ENCODE data around the gene A2M. TPM values are rescaled to one million over a fixed set of nuclear protein-coding genes. Genes with fewer than 3 reads are reported as not detected.

A2M gene
- total RNA-seq, 4 donors from 2014 or later, result 14.7 to 467 (median 92.4) TPM

GRCh38 chr12:9064201-9064814 is 51.4 kb downstream of the A2M start:
- intact Hi-C loops (cut with DNase I), result no loop called here

GRCh38 chr12:9052610-9053009 is 63.1 kb downstream of the A2M start:
- Histone ChIP-seq H3K27me3 (peaks cover 0 to 5% (median 0%) of the 10 kb centered on the region in 4 donors), H3K9me3 (no peaks in the 10 kb centered on the region), H3K4me1 (no peaks in the 10 kb centered on the region), H3K4me3 (no peak overlapping the region), H3K36me3 (no peaks in the 10 kb centered on the region), H3K27ac (no peak overlapping the region)
- TF ChIP-seq POLR2A (IDR thresholded peaks at IDR 0.05), result no peak
- no peak for TF ChIP-seq CTCF (IDR thresholded peaks at IDR 0.05)
- intact Hi-C loops (cut with DNase I), result no loop called here
- WGBS, 2 donors, result 58 to 67% methylated on average over 1 of the region's 1 CpG
- DNase-seq, result no peak

More at GRCh38 chr12:9064201-9064814, 51.4 kb downstream of the A2M start:
- 4% methylated on average over 13 of the region's 51 CpGs; no CpG with 5 or more reads in 1 of the 2 donors for WGBS, 2 donors
- no peaks in the 10 kb centered on the region for H3K9me3 ChIP-seq
- H3K4me1 ChIP-seq, result peaks cover 9 to 33% (median 23%) of the 10 kb centered on the region in 3 donors
- peak overlapping the region; percentile 95 to 99 (median 98) for H3K27ac ChIP-seq
- no peak for DNase-seq
- peak in 2 of 4 donors; percentile 44 to 50 for TF ChIP-seq POLR2A (IDR thresholded peaks at IDR 0.05)
- peak; percentile 17 to 54 (median 36) for TF ChIP-seq CTCF (IDR thresholded peaks at IDR 0.05)
- peaks cover 0 to 27% (median 0%) of the 10 kb centered on the region in 3 donors for H3K36me3 ChIP-seq
- peak overlapping the region; percentile 71 to 95 (median 80) for H3K4me3 ChIP-seq
- H3K27me3 ChIP-seq, result peaks cover 0 to 4% (median 0%) of the 10 kb centered on the region in 4 donors

- no peaks in the 10 kb centered on the region for H3K4me1 ChIP-seq
- no peaks in the 10 kb centered on the region for H3K36me3 ChIP-seq
- no peak overlapping the region for H3K27ac ChIP-seq
- 47 to 63% methylated on average over 1 to 2 of the region's 6 CpGs for WGBS, 2 donors
- intact Hi-C loops (cut with DNase I), result no loop called here
- TF ChIP-seq CTCF (IDR thresholded peaks at IDR 0.05) (no peak), POLR2A (IDR thresholded peaks at IDR 0.05) (no peak)
- no peak for DNase-seq
- H3K4me3 ChIP-seq, result no peak overlapping the region
- H3K9me3 ChIP-seq, result no peaks in the 10 kb centered on the region
- H3K27me3 ChIP-seq, result peaks cover 0 to 5% (median 0%) of the 10 kb centered on the region in 4 donors
These were observed 64.6 kb downstream of the A2M start for GRCh38 chr12:9051158-9051550.

- 78 to 88% methylated on average over 4 to 5 of the region's 15 CpGs for WGBS, 2 donors
- TF ChIP-seq CTCF (IDR thresholded peaks at IDR 0.05) (no peak), POLR2A (IDR thresholded peaks at IDR 0.05) (no peak)
- no peaks in the 10 kb centered on the region for H3K4me1 ChIP-seq
- intact Hi-C loops (cut with DNase I), result no loop called here
- H3K27me3 ChIP-seq, result peaks cover 0 to 5% (median 0%) of the 10 kb centered on the region in 4 donors
- no peaks in the 10 kb centered on the region for H3K36me3 ChIP-seq
- H3K9me3 ChIP-seq, result no peaks in the 10 kb centered on the region
- no peak overlapping the region for H3K27ac ChIP-seq
- no peak for DNase-seq
- no peak overlapping the region for H3K4me3 ChIP-seq
These were observed 65.1 kb downstream of the A2M start for GRCh38 chr12:9050521-9051157.

- Histone ChIP-seq H3K4me1 (no peaks in the 10 kb centered on the region), H3K27me3 (peaks cover 0 to 5% (median 0%) of the 10 kb centered on the region in 4 donors), H3K9me3 (no peaks in the 10 kb centered on the region), H3K4me3 (no peak overlapping the region), H3K27ac (no peak overlapping the region), H3K36me3 (no peaks in the 10 kb centered on the region)
- TF ChIP-seq POLR2A (IDR thresholded peaks at IDR 0.05) (no peak), CTCF (IDR thresholded peaks at IDR 0.05) (peak in 5 of 6 experiments; percentile 29 to 63 (median 50))
- 15 to 23% methylated on average over 6 of the region's 6 CpGs for WGBS, 2 donors
- DNase-seq, result no peak
- intact Hi-C loops (cut with DNase I), result loop anchor here (10.0 kb wide), 1 partner anchor 365 kb away; no protein-coding TSS in a partner anchor
These were observed 66.1 kb downstream of the A2M start for GRCh38 chr12:9049520-9050133.
